ENCODE data around the gene RBM20.
"Not testable (repeated sequence)": the region's sequence is repeated elsewhere in the genome, so short reads cannot be mapped to it uniquely, and the experiment has no call there.

RBM20 gene

DNA sequence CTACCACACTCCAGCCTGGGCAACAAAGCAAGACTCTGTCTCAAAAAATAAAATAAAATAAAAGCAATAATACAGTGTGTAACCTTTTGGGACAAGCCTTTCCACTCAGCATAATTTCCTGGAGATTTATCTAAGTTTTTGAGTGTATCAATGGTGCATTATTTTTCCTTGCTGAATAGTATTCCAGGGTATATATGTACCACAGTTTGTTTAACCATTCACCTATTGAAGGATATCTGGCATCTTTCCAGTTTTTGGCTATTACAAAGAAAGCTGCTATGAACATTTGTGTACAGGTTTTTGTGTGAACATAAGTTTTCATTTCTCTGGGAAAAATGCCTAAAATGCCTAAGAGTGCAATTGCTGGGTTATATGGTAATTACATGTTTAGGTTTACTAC lies 59.9 kb downstream of the RBM20 start:
- Histone ChIP-seq H3K27ac (no peak overlapping the region), H3K27me3 (ENCODE audit: insufficient read depth, low read depth, severe bottlenecking) (no peaks in the 10 kb centered on the region), H3K9me3 (ENCODE audit: severe bottlenecking) (no peaks in the 10 kb centered on the region), H3K36me3 (no peaks in the 10 kb centered on the region), H3K4me3 (ENCODE audit: low read depth, low read length) (no peak overlapping the region)
- DNase-seq: no peak
- TF ChIP-seq, protein P1, sequence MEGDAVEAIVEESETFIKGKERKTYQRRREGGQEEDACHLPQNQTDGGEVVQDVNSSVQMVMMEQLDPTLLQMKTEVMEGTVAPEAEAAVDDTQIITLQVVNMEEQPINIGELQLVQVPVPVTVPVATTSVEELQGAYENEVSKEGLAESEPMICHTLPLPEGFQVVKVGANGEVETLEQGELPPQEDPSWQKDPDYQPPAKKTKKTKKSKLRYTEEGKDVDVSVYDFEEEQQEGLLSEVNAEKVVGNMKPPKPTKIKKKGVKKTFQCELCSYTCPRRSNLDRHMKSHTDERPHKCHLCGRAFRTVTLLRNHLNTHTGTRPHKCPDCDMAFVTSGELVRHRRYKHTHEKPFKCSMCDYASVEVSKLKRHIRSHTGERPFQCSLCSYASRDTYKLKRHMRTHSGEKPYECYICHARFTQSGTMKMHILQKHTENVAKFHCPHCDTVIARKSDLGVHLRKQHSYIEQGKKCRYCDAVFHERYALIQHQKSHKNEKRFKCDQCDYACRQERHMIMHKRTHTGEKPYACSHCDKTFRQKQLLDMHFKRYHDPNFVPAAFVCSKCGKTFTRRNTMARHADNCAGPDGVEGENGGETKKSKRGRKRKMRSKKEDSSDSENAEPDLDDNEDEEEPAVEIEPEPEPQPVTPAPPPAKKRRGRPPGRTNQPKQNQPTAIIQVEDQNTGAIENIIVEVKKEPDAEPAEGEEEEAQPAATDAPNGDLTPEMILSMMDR (IDR thresholded peaks at IDR 0.05; ENCODE audit: low read depth, low read length): no peak

DNA sequence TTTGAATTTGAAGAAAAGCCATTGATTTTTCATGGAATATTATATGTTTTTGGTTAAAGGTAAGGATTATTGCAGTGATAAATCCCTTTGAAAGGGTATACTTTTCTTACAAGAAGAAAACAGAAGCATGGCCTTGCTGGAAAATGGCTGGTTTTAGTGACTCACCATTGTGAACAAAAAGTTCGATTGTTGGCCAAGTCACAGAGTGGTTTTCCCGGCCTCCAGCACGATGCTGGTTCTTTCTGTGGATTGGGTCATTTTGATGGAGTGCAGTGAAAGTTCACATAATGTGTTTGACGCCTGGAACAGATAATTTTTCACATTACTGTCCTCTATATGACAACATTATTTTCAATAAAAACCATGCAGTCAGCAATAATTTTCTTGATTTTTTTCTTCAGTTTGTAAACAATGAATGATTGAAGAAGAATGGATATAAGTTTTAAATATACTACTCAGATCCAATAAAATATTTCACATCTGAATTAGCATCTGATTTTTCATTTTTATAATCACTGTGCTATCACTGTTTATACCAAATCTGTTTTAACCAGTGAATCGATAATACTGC lies 60.9 kb downstream of the RBM20 start:
- H3K4me3 ChIP-seq (ENCODE audit: low read depth, low read length): no peak overlapping the region
- H3K27ac ChIP-seq: no peak overlapping the region
- H3K9me3 ChIP-seq (ENCODE audit: severe bottlenecking): no peaks in the 10 kb centered on the region
- H3K36me3 ChIP-seq: no peaks in the 10 kb centered on the region
- DNase-seq: no peak
- TF ChIP-seq, protein P1 (IDR thresholded peaks at IDR 0.05; ENCODE audit: low read depth, low read length): no peak
- no peaks in the 10 kb centered on the region for H3K27me3 ChIP-seq (ENCODE audit: insufficient read depth, low read depth, severe bottlenecking)

DNA sequence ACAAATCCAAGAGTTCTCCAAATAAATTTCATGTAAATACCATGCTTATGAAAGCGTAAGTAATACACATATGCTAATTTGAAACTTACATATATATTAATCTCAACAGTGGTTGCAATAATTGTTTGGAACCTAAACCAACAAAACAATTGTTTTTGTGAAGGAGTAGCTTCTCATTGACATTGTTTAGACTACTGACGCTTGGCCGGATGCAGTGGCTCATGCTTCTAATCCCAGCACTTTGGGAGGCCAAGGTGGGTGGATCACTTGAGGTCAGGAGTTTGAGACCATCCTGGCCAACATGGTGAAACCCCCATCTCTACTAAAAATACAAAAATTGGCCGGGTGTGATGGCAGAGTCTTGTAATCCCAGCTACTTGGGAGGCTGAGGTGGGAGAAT lies 61.5 kb downstream of the RBM20 start:
- H3K27ac ChIP-seq; H3K27me3 ChIP-seq (ENCODE audit: insufficient read depth, low read depth, severe bottlenecking); H3K36me3 ChIP-seq; H3K9me3 ChIP-seq (ENCODE audit: severe bottlenecking); H3K4me3 ChIP-seq (ENCODE audit: low read depth, low read length); DNase-seq: not testable (repeated sequence)

DNA sequence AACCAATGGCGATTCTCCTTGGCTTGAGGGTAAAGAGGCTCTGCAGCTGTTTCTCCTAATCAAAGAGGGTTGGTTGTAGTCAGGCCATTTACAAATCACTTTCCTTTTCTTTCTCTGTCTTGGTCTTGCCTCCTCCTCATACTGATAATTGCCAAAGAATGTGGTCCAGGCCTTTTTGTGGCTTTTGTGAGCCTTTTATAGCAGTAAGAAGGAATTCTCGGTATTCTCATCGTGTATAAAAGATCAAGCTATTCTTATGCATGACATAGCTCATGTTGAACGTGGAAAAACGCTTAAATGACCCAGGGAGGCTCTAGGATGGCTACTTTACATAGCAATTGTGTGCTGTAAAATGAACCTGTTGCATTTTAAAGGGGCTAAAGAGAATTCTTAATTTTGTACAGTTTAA lies 62.6 kb downstream of the RBM20 start:
- Histone ChIP-seq H3K27ac (no peak overlapping the region), H3K36me3 (no peaks in the 10 kb centered on the region), H3K9me3 (ENCODE audit: severe bottlenecking) (no peaks in the 10 kb centered on the region), H3K4me3 (ENCODE audit: low read depth, low read length) (no peak overlapping the region), H3K27me3 (ENCODE audit: insufficient read depth, low read depth, severe bottlenecking) (no peaks in the 10 kb centered on the region)
- DNase-seq: no peak
- TF ChIP-seq, protein P1 (IDR thresholded peaks at IDR 0.05; ENCODE audit: low read depth, low read length): no peak

DNA sequence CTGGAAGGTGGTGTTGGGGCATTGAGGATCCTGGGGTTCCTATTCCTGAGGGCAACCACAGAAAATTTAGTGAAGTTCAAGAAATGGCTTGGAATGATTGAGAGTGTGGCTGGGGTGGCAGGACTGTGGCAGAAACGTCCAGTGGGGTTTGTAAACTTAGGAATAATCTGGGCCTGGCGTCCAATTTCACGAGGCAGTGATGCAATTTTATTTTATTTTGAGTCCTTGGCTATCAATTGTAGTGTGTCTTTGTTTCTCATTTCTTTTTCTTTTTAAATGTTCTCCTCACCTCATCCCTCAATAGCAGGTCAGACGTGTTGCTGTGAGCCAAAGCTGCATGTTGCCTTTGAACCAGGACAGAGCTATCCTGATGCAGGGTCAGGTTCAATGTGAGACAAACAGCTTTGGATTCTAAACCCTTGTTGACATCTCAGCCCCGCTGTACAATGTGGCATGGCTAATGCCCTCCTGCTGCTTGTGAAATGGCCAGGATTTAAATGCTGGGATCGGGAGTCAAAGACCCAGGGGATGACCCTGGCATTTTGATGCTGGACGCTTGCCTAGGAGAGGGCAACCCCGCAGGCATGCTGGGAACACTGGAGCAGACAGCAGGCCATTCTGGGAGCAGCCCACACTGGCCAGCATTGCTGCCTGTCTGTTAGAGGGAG lies 64.8 kb downstream of the RBM20 start:
- H3K27me3 ChIP-seq (ENCODE audit: insufficient read depth, low read depth, severe bottlenecking): no peaks in the 10 kb centered on the region
- TF ChIP-seq, protein P1 (IDR thresholded peaks at IDR 0.05; ENCODE audit: low read depth, low read length): no peak
- H3K27ac ChIP-seq: no peak overlapping the region
- H3K4me3 ChIP-seq (ENCODE audit: low read depth, low read length): no peak overlapping the region
- no peaks in the 10 kb centered on the region for H3K9me3 ChIP-seq (ENCODE audit: severe bottlenecking)
- H3K36me3 ChIP-seq: no peaks in the 10 kb centered on the region
- no peak for DNase-seq

DNA sequence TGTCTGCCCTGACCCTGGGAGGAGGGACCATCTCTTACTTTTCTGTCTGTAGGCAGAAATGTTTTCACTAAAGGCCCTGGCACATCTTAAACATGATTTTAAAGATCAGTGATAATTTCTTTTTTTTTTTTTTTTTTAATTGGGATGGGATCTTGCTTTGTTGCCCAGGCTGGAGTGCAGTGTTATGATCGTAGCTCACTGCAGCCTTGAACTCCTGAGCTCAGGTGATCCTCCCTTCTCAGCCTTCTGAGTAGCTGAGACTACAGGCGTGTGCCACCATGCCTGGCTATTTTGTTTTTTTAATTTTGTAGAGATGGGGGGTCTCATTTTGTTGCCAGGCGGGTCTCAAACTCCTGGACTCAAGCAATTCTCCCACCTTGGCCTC lies 65.3 kb downstream of the RBM20 start:
- Histone ChIP-seq H3K4me3 (ENCODE audit: low read depth, low read length) (no peak overlapping the region), H3K27me3 (ENCODE audit: insufficient read depth, low read depth, severe bottlenecking) (no peaks in the 10 kb centered on the region), H3K27ac (no peak overlapping the region), H3K36me3 (no peaks in the 10 kb centered on the region), H3K9me3 (ENCODE audit: severe bottlenecking) (no peaks in the 10 kb centered on the region)
- DNase-seq: no peak
- TF ChIP-seq, protein P1 (IDR thresholded peaks at IDR 0.05; ENCODE audit: low read depth, low read length): no peak

Data from WERI-Rb-1 (cell line).